ENCODE measurements around the gene TMEM138. TPM values are rescaled to one million over a fixed set of nuclear protein-coding genes. Genes with fewer than 3 reads are reported as not detected.

TMEM138 gene
- total and polyA plus RNA-seq, 12 donors = 14.4 to 35.3 (median 17.8) TPM

DNA sequence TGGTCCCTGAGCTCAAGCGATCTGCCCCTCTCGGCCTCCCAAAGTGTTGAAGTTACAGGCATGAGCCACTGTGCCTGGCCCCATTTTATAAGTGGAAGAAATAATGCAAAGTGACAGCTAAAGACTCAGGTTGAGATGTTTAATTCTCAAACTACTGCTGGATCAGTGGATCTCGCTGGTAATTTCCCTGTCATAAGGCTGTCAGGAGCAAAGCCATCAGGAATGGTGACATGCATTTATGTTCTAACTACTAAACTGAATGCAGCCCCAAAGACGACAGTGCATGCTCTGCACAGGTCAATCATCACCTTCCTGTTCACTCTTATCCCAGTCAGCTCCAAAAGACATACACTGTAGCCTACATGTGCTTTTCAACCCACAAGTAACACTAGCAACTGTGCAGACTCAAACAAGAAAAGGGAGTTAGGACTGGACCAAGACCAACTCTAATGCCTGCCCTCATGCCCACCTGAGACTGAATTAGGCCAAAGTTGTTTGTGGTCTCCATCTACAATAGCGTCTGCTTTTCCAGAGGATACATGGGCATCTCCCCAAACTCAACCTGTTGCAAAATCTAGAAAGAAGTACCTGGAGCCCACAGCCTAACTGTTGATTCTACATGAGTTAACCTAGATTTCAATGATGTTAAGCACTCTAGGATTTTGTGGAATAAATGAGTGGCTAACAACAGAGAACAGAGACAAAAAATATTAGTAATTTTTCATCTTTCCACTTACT is 45.0 kb downstream of the TMEM138 start:
- Histone ChIP-seq H3K9me3 (no peaks in the 10 kb centered on the region), H3K36me3 (peaks cover 0 to 100% (median 67%) of the 10 kb centered on the region in 9 donors), H3K27me3 (no peaks in the 10 kb centered on the region), H3K4me1 (no peaks in the 10 kb centered on the region), H3K4me3 (no peak overlapping the region), H3K27ac (no peak overlapping the region)
- intact Hi-C loops (cut with DNase I) = no loop called here
- ATAC-seq (no peak), DNase-seq (no peak)
- TF ChIP-seq, protein P1, sequence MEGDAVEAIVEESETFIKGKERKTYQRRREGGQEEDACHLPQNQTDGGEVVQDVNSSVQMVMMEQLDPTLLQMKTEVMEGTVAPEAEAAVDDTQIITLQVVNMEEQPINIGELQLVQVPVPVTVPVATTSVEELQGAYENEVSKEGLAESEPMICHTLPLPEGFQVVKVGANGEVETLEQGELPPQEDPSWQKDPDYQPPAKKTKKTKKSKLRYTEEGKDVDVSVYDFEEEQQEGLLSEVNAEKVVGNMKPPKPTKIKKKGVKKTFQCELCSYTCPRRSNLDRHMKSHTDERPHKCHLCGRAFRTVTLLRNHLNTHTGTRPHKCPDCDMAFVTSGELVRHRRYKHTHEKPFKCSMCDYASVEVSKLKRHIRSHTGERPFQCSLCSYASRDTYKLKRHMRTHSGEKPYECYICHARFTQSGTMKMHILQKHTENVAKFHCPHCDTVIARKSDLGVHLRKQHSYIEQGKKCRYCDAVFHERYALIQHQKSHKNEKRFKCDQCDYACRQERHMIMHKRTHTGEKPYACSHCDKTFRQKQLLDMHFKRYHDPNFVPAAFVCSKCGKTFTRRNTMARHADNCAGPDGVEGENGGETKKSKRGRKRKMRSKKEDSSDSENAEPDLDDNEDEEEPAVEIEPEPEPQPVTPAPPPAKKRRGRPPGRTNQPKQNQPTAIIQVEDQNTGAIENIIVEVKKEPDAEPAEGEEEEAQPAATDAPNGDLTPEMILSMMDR (IDR thresholded peaks at IDR 0.05) = no peak
- WGBS, 2 donors = 92% methylated on average over 5 of the region's 5 CpGs

DNA sequence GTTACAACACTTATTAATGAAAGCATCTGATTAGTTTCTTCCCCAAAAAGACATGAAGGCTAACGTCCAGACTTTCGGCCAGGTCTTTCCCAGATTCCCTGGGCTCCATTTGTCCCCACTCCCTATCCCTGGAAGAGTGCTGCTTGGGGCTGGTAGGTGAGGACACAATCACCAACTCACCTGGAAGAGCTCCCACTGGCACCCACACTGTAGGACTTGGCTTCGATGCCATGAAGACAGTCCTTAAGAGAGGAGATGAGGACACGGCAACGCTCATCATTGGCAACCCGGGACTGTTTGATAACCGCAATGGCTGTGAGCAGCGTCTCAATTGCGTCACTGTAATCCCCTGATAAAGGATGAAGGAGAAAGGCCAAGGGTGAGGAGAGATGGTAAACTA is 49.4 kb downstream of the TMEM138 start:
- ATAC-seq (peak in 1 of 8 donors; percentile 15), DNase-seq (no peak)
- Histone ChIP-seq H3K4me1 (peaks cover 0 to 3% (median 0%) of the 10 kb centered on the region in 9 donors), H3K36me3 (peaks cover 4 to 100% (median 96%) of the 10 kb centered on the region in 9 donors), H3K9me3 (no peaks in the 10 kb centered on the region), H3K4me3 (no peak overlapping the region), H3K27me3 (no peaks in the 10 kb centered on the region), H3K27ac (no peak overlapping the region)
- 78 to 79% methylated on average over 9 of the region's 9 CpGs for WGBS, 2 donors
- TF ChIP-seq, protein P1 (IDR thresholded peaks at IDR 0.05) = no peak
- intact Hi-C loops (cut with DNase I) = no loop called here

DNA sequence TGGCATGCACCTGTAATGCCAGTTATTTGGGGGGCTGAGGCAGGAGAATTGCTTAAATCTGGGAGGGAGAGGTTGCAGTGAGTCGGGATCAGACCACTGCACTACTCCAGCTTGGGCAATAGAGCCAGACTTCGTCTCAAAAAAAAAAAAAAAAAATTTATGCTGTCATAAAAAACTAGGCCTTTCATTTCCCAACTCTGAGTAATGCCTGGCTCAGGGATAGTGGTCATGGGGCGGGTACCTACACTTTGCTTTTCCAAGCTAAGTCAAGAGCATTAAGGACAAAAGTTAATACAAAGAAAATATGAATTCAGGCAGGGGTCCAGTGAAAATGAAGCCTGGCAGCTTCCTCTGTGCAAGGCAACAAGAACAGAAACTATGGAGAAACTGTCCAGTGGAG is 51.3 kb downstream of the TMEM138 start:
- H3K27ac ChIP-seq = no peak overlapping the region
- 80 to 89% methylated on average over 3 of the region's 3 CpGs for WGBS, 2 donors
- H3K4me3 ChIP-seq = no peak overlapping the region
- no peaks in the 10 kb centered on the region for H3K9me3 ChIP-seq
- TF ChIP-seq, protein P1 (IDR thresholded peaks at IDR 0.05) = no peak
- H3K27me3 ChIP-seq = no peaks in the 10 kb centered on the region
- ATAC-seq = no peak
- DNase-seq = no peak
- H3K36me3 ChIP-seq = peaks cover 5 to 100% (median 96%) of the 10 kb centered on the region in 9 donors
- intact Hi-C loops (cut with DNase I) = no loop called here
- H3K4me1 ChIP-seq = peaks cover 0 to 21% (median 16%) of the 10 kb centered on the region in 9 donors

DNA sequence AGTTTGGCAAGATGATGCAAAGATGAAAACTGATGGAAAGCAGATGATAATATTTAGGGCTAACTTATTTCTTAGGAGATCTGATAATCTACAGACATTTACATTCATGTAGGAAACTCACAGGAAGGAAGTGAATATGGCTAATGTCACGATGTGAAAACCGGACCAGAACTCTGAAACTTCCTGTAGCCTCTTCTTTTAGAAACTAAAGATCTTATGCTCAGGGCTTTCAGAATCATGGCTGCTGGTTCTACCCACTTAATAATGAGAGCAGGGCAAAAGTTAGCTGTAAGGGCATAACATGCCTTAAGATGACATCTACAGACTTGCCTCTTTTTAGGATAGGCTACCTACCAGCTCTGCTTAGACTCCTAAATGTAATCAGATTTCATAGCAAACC is 52.4 kb downstream of the TMEM138 start:
- ATAC-seq (no peak), DNase-seq (no peak)
- Histone ChIP-seq H3K27ac (no peak overlapping the region), H3K4me1 (peaks cover 0 to 26% (median 16%) of the 10 kb centered on the region in 9 donors), H3K36me3 (peaks cover 5 to 100% (median 99%) of the 10 kb centered on the region in 9 donors), H3K9me3 (no peaks in the 10 kb centered on the region), H3K27me3 (no peaks in the 10 kb centered on the region), H3K4me3 (no peak overlapping the region)
- TF ChIP-seq, protein P1 (IDR thresholded peaks at IDR 0.05) = no peak
- WGBS, 2 donors = 62 to 83% methylated on average over 2 of the region's 2 CpGs
- intact Hi-C loops (cut with DNase I) = no loop called here

Measured in heart right ventricle (tissue), 16 donors.